GM21526 (cell line): ENCODE data around the gene MAMDC4.
"Not testable (repeated sequence)": the region's sequence is repeated elsewhere in the genome, so short reads cannot be mapped to it uniquely, and the experiment has no call there.

Experiments
- ATAC-seq: cut with Tn5 transposase; IDR thresholded peaks from one replicate; pipeline ENCODE4 v1.9.1; 2021; ENCODE audit warnings: moderate library complexity; ENCODE audit not compliant: unreplicated experiment, low FRiP score

Gene MAMDC4

GRCh38 chr9:136824496-136825225 lies 27.5 kb upstream of the MAMDC4 start:
- no peak for ATAC-seq

GRCh38 chr9:136825295-136826187 lies 26.6 kb upstream of the MAMDC4 start:
- no peak for ATAC-seq

GRCh38 chr9:136826188-136826541 lies 26.0 kb upstream of the MAMDC4 start:
- ATAC-seq = no peak

GRCh38 chr9:136826703-136827582 lies 25.2 kb upstream of the MAMDC4 start:
- no peak for ATAC-seq

- no peak for ATAC-seq
These were observed 24.2 kb upstream of the MAMDC4 start for GRCh38 chr9:136827794-136828473.

GRCh38 chr9:136828474-136829140 lies 23.5 kb upstream of the MAMDC4 start:
- ATAC-seq = no peak

- ATAC-seq = no peak
These were observed 22.7 kb upstream of the MAMDC4 start for GRCh38 chr9:136829412-136829811.

- ATAC-seq = no peak
These were observed 21.9 kb upstream of the MAMDC4 start for GRCh38 chr9:136829981-136830885.

GRCh38 chr9:136831002-136831719 lies 21.0 kb upstream of the MAMDC4 start:
- ATAC-seq = no peak

GRCh38 chr9:136831720-136832104 lies 20.4 kb upstream of the MAMDC4 start:
- ATAC-seq = no peak

GRCh38 chr9:136832581-136832980 lies 19.6 kb upstream of the MAMDC4 start:
- ATAC-seq = no peak

GRCh38 chr9:136833381-136834048 lies 18.6 kb upstream of the MAMDC4 start:
- not testable (repeated sequence) for ATAC-seq

- ATAC-seq = no peak
These were observed 16.8 kb upstream of the MAMDC4 start for GRCh38 chr9:136835162-136835931.

- no peak for ATAC-seq
These were observed 15.9 kb upstream of the MAMDC4 start for GRCh38 chr9:136835932-136836904.

- no peak for ATAC-seq
These were observed 14.8 kb upstream of the MAMDC4 start for GRCh38 chr9:136837146-136837855.
